ENCODE measurements around the gene ENO3.

Gene ENO3

DNA sequence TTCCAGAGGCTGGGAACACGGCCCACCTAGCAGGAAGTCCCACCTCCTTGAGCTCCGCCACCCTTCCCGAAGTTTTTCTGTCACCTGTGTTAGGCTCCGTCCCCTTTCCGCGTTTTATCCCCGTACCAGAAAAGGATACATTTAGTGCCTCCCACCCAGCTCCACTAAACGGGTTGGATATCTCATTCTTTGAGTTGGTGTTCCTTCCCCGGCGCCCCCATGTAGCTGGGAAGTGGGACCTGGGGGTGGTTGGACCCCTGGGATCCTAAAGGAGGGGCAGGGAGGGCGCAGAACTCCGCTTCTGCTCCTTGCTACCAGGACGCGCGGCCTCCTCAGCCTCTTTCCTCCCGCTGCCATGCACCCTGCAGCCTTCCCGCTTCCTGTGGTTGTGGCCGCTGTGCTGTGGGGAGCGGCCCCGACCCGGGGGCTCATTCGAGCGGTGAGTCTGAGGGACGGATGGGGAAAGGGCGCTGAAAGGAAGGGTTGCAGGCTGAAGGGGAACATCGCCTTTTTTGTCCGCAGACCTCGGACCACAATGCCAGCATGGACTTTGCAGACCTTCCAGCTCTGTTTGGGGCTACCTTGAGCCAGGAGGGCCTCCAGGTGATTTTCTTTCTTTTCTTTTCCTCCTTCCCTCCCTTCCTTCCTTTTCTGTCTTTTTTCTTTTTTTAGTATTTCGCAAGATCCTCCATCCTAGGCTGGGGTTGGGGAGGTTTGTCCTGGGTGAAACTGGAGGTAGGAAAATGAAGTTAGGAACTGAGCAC is 10.2 kb upstream of the ENO3 start:
- TF ChIP-seq, protein P1, sequence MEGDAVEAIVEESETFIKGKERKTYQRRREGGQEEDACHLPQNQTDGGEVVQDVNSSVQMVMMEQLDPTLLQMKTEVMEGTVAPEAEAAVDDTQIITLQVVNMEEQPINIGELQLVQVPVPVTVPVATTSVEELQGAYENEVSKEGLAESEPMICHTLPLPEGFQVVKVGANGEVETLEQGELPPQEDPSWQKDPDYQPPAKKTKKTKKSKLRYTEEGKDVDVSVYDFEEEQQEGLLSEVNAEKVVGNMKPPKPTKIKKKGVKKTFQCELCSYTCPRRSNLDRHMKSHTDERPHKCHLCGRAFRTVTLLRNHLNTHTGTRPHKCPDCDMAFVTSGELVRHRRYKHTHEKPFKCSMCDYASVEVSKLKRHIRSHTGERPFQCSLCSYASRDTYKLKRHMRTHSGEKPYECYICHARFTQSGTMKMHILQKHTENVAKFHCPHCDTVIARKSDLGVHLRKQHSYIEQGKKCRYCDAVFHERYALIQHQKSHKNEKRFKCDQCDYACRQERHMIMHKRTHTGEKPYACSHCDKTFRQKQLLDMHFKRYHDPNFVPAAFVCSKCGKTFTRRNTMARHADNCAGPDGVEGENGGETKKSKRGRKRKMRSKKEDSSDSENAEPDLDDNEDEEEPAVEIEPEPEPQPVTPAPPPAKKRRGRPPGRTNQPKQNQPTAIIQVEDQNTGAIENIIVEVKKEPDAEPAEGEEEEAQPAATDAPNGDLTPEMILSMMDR (conservative IDR thresholded peaks at IDR 0.05; ENCODE audit: low read depth): no peak
- H3K27ac ChIP-seq: peak overlapping the region; percentile 98
- CTCF ChIA-PET: interaction anchor here (1.0 kb wide), 1 partner anchor 32 kb away, joined by 9 read pairs; no protein-coding TSS in a partner anchor
- POLR2A ChIA-PET (ENCODE audit: low non-redundant PET): interaction anchor here (0.7 to 2.6 kb wide), 6 partner anchors 8 to 150 kb away, joined by 3 to 18 read pairs (median 5); partner anchors contain the start of genes INCA1, KIF1C, PFN1 and PSMB6
- peak; percentile 87 for DNase-seq (ENCODE audit: low spot score)

- ChIA-PET CTCF (no interaction called here), POLR2A (ENCODE audit: low non-redundant PET) (interaction anchor here (2.2 kb wide), 1 partner anchor 56 kb away, joined by 4 read pairs; the partner anchor contains the start of genes INCA1 and KIF1C)
- H3K27ac ChIP-seq: peak overlapping the region; percentile 100
- DNase-seq (ENCODE audit: low spot score): no peak
- TF ChIP-seq, protein P1 (conservative IDR thresholded peaks at IDR 0.05; ENCODE audit: low read depth): no peak
Observed at GRCh38 chr17:4941319-4941610, 9.7 kb upstream of the ENO3 start.

DNA sequence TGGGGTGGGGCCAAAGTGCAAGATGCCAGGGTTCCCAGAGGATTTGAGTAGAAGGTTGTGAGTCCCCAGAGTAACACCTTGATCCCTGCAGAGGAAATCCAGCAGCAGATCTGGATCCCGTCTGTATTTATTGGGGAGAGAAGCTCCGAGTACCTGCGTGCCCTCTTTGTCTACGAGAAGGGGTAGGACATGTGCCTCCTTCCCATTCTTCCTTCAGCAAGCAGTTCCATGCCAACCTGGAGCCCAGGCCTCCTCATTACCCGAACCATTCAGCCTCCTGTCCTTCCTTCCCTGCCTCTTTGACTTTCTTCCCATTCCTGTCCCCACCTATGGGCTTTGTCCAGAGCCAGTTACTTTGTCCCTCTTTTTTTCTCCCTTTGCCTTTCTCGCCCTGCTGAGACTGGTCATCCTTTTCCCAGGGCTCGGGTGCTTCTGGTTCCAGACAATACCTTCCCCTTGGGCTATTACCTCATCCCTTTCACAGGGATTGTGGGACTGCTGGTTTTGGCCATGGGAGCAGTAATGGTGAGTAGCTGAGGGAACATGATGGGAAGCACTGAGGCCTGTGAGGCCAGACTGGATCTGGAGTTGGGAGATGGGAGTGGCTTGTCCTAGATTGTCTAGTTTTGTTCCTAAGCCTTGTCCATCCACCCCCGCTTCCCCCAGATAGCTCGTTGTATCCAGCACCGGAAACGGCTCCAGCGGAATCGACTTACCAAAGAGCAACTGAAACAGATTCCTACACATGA is 8.0 kb upstream of the ENO3 start:
- ChIA-PET POLR2A (ENCODE audit: low non-redundant PET) (no interaction called here), CTCF (interaction anchor here (0.6 kb wide), 1 partner anchor 39 kb away, joined by 3 read pairs; no protein-coding TSS in a partner anchor)
- H3K27ac ChIP-seq: peak overlapping the region; percentile 100
- TF ChIP-seq, protein P1 (conservative IDR thresholded peaks at IDR 0.05; ENCODE audit: low read depth): no peak
- DNase-seq (ENCODE audit: low spot score): no peak

GRCh38 chr17:4944163-4944553 is 6.8 kb upstream of the ENO3 start:
- peak overlapping the region; percentile 100 for H3K27ac ChIP-seq
- CTCF ChIA-PET: interaction anchor here (0.9 kb wide), 1 partner anchor 24 kb away, joined by 3 read pairs; no protein-coding TSS in a partner anchor
- no peak for DNase-seq (ENCODE audit: low spot score)

DNA sequence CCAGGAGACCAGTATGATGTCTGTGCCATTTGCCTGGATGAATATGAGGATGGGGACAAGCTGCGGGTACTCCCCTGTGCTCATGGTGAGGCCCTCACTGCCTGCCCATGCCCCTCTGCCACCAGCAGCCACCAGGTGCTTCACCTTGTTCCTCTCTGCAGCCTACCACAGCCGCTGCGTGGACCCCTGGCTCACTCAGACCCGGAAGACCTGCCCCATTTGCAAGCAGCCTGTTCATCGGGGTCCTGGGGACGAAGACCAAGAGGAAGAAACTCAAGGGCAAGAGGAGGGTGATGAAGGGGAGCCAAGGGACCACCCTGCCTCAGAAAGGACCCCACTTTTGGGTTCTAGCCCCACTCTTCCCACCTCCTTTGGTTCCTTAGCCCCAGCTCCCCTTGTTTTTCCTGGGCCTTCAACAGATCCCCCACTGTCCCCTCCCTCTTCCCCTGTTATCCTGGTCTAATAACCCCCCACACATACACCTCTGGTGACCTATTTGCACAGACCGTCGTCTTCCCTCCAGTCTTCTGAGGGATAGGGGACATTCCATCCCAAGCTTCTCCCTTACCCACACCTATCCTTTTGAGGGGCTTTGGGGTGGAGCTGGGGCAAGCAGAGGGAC is 6.3 kb upstream of the ENO3 start:
- POLR2A ChIA-PET (ENCODE audit: low non-redundant PET): interaction anchor here (1.3 kb wide), 1 partner anchor 25 kb away, joined by 3 read pairs; no protein-coding TSS in a partner anchor
- TF ChIP-seq, protein P1 (conservative IDR thresholded peaks at IDR 0.05; ENCODE audit: low read depth): no peak
- CTCF ChIA-PET: interaction anchor here (0.9 kb wide), 1 partner anchor 24 kb away, joined by 3 read pairs; no protein-coding TSS in a partner anchor
- peak overlapping the region; percentile 100 for H3K27ac ChIP-seq
- DNase-seq (ENCODE audit: low spot score): no peak

More at GRCh38 chr17:4944163-4944553, 6.8 kb upstream of the ENO3 start:
- TF ChIP-seq, protein P1 (conservative IDR thresholded peaks at IDR 0.05; ENCODE audit: low read depth): no peak
- POLR2A ChIA-PET (ENCODE audit: low non-redundant PET): no interaction called here
